HG03378 (cell line): ENCODE measurements around the gene KCNQ1.

Experiments used
- ATAC-seq: cut with Tn5 transposase; IDR thresholded peaks from one replicate; pipeline ENCODE4 v1.9.1; 2021; ENCODE audit warnings: mild to moderate bottlenecking, moderate library complexity; ENCODE audit not compliant: unreplicated experiment

KCNQ1 gene

DNA sequence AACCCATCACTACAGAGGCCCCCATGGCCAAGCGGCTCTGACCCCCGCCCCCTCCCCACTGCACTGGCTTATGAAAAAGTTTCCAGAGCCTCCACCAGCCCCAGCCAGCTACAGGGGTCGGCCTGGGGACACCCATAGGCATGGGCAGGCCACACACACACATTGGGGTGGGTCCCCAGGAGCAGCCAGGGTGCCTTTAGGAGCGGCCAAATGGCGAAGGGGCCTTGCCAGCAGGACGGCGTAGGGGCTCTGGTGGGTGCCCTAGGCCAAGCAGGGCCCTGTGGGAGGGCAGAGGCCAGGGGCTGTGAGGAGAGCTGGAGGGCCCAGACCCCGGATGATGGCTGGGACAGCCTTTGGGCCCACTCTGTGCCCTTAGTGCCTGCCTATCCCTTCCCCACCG lies 34.2 kb upstream of the KCNQ1 start:
- no peak for ATAC-seq

GRCh38 chr11:2411446-2412305 lies 33.1 kb upstream of the KCNQ1 start:
- no peak for ATAC-seq

DNA sequence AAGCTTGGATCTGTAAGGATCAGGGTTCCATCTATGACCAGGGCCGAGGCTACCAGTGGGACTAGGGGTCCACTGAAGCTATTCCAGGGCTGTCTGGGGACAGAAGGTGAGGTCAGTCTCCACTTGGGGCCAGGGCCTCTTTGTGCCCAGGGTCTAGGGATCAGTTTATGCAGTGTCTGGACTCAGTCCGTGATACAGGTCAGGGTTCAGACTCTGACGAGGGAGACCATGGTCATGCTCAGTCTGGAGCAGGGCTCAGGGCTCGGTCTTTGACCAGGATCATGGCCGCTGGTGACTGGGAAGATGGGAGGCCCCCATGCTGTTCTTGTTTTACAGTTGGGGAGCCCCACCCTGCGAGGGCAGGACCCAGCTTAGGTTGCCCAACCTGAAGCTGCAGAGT lies 32.5 kb upstream of the KCNQ1 start:
- no peak for ATAC-seq

DNA sequence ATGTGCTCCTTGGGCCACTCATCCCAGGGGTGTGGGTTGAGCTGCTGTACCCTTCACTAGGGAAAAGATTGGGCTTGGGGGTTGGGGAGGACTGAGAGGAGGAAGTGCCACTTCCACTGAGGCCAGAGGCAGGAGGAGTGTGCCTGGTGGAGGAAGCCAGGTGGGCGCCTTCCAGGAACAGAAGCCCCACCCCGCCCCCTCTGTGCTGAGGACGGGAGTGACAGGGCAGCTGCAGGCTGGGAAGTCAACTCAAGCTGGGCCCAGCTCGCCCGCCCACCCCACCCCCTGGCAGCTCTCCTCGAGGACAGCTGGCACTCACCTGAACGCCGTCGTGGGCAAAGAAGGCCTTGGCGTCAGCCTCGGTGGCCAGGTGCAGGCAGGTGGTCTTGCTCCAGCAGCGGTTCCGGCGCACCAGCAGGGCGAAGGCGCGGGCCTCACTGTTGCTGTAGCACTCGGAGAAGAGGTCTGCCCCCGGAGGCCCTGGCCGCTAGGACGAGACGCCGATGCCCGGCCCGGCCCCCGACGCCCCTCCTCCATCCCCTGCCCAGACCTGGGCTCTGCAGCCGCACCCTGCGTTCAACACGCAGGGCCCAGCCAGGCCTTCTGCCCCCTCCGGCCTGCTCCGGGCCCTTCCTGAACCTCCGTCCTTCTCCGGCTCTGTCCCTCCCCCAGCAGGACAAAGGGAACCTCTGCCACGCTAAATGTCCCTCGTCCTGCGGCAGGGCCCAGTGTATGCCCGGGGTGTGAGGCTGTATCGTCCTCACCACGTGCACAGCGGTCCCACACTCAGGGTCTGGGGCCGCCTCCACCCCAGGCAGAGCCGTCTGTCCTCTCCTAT lies 30.8 kb upstream of the KCNQ1 start:
- ATAC-seq = no peak

DNA sequence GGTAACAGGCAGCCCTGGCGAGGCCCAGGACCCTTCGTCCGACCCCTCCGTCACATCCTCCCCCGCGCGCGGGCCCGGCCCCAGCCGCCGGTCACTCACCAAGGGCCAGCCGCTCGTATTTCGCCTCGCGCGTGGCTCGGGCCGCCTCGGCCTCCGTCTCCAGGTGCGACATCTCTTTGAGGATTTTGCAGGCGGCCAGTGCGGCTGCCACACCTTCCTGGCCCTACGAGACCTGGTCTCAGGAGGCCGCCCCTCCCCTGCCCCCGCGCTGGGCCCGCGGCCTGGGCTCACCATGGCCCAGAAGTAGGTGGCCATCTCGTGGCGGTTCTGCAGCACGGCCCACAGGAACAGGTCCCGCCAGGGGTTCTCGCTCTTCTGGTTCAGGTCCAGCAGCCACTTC lies 30.2 kb upstream of the KCNQ1 start:
- no peak for ATAC-seq

DNA sequence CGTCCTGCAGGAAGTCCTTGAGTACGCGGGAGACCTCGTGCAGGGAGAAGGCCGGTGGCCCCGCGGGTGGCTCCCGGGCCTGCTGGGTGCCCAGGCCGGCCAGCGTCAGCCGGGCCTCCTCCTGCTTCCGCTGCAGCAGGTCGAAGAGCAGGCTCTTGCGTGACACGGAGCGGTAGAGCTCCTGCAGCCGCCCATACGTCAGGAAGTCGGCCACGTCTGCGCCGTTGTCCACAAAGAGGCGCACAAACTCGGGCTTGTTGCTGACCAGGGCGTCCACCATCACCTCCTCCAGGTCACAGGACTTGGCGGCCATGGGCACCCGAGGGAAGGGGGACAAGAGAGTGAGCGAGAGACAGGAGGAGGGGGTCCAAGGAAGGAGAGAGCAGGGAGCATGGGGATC lies 29.6 kb upstream of the KCNQ1 start:
- no peak for ATAC-seq

DNA sequence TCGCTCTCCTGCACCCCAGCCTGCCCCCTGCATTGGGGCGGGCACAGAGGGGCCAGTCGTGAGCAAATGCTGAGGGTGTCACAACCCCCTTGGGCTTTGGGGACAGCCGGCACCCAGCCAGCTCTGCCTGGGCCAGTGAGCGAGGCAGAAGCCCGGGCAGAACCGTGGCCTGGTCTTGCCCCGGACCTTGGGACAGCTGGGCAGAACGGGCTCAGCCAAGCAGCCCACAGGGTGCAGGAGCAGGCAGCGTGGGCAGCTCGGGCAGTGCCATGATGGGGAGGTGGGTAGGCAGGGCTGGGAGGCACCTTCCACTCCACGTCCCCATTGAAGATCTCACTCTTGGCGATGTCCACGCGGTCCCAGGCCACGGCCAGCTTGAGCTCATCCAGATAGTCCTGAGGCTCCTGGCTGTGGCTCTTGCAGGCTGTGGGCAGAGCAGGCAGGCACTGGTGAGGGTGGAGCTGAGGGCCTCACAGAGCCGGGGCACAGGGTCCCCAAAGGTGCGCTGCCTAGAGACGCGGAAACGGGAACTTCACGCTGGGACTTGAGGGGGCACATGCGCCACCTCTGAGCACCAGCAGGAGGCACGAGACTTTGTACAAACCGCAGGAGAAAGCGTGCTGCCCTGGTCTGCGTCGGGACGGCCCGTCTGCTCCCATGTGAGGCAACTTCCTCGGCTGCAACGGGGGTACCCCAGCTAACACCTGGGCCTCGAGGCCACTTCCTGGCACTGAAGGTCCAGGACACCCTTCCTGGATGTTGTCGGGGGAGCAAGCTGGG lies 29.0 kb upstream of the KCNQ1 start:
- ATAC-seq = no peak

- ATAC-seq = no peak
Observed at GRCh38 chr11:2416765-2417164, 28.0 kb upstream of the KCNQ1 start.

DNA sequence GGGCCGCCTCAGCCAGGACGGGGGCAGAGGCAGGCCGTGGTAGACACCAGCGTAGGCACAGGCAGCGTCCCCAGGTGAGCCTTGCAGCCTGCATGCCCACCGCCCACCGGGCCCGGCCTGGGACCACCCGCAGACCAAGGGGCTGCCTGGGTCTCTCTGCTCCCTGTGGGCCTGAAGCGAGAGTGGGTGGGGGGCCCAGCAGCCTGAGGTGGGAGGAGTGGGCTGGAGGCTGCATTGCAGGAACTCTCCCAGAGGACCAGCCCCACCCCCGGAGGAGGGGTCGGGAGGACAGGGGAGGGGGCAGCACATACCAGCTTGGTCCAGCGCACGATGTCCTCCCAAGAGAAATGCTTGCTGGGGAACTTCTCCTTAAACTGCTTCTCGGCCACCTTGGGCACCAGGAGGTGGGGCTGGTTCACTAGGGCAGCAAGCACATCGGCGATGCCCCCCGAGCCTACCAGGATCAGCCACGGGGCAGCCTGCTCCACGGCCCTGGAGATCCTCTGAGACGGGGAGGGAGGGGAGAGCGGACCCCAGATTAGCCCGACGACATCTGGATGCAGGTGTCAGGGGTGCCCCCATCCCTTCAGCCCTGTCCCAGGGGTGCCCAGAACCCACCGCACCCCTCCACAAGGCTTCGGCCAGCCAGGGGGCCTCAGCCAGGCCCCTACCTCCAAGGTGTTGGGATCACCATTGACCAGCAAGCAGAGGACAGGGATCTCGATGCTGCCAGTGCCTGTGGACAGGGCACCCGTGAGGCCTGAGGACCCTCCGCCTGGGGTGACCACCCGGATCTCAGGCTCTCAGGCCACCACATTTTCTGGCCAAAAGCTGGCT lies 26.7 kb upstream of the KCNQ1 start:
- no peak for ATAC-seq

- no peak for ATAC-seq
Observed at GRCh38 chr11:2418693-2419360, 26.0 kb upstream of the KCNQ1 start.

- ATAC-seq = no peak
Observed at GRCh38 chr11:2419638-2420501, 24.9 kb upstream of the KCNQ1 start.

DNA sequence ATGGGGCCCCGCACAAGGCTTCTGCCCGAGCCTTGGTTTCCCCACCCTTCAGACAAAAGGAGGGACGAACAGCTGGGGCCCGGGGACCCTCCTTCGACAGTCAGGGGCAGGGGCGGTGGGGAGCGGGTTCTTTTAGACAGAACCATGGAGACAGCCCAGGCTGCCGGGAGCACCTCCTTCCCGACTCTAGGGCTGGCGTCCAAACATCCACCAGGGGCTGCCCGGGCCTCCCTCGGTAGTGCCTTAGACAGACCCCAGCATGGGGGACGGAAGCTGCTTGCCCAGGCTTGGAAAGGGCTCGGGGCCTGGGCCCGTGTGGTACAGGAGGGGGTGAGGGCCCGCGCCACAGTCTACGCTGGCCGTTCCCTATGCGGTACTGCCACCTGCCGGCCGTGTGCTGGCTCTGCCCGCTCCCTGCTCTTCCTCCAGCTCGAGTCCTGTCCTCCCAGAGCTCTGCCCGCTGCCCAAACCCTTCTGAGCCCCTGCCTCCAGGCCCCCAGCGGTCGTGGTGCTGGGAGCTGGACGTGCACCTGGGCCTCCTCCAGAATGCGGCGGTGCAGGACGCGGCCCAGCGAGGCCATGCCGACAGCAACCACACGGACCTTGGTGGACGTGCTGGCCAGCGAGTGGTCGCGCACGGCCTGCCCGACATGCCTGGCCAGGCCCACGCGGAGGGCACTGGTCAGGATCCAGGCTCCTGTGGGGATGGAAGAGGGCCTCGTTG lies 24.1 kb upstream of the KCNQ1 start:
- ATAC-seq = no peak

DNA sequence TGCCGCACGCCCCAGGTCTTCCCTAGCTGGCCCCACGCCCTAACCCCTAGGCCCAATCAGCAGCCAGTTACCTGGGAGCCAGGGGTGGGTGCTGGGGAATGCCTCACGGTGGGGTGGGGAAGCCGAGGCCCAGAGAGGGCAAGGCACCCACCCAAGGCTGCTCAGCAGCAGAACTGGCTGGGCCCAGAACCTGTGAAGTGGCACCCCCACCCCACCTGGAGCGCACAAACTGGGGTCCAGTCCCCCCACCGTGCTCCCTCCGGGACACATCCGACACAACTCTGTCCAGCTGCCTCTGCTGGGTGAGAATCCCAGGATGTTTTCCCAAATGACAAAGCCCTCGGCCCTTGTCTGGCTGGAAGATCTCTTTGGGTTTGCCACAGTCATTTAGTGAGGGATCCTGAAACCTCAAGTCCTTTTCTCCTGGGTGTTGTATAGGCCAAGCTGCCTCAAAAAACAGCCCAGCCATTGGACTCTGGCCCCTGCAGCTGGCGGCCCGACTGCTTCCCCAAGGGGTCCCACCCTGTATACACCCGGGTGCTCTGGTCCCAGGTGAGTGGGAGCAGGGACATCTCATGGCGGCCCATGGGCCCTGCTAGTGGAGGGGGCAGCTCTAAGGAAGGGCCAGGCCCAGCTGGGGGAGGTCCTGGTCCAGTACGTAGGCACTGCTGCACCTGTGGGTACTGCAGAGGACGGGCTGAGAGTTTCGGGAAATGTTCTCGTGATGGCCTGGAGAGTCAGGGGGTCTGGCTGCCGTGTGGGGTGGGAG lies 23.4 kb upstream of the KCNQ1 start:
- ATAC-seq = no peak

GRCh38 chr11:2421996-2422395 lies 22.8 kb upstream of the KCNQ1 start:
- ATAC-seq = no peak

DNA sequence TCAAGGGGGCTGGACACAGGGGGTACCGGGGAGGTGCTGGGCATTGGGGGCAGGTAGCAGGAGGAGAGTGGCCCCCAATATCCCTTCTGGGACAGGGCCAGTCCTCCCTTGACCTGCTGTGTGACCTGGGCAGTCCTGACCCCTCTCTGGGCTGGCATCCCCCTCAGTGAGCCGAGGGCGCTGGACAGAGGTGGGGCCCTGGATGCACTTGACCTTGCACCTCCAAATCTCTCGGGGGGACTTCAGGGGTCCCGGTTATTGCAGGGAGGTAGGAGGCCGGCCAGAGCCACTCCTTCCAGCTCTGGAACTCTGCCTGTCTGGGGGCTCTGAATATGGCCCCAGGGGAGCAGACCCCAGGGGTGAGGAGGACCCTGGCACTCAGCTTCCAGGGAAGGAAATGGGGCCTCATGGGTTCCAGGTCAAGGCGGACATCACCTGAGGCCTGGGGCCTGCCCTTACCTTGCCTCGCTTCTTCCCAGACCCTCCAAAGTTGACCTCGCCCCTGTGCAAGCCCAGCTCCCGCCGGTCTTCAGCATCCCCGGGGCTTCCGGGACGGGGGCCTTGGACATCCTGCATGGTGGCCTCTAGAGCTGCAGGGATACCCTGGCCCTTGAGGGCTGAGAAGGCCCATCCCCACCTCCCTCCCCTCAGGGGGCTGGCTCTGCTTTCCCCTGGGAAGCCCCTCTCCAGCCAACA lies 22.2 kb upstream of the KCNQ1 start:
- no peak for ATAC-seq

DNA sequence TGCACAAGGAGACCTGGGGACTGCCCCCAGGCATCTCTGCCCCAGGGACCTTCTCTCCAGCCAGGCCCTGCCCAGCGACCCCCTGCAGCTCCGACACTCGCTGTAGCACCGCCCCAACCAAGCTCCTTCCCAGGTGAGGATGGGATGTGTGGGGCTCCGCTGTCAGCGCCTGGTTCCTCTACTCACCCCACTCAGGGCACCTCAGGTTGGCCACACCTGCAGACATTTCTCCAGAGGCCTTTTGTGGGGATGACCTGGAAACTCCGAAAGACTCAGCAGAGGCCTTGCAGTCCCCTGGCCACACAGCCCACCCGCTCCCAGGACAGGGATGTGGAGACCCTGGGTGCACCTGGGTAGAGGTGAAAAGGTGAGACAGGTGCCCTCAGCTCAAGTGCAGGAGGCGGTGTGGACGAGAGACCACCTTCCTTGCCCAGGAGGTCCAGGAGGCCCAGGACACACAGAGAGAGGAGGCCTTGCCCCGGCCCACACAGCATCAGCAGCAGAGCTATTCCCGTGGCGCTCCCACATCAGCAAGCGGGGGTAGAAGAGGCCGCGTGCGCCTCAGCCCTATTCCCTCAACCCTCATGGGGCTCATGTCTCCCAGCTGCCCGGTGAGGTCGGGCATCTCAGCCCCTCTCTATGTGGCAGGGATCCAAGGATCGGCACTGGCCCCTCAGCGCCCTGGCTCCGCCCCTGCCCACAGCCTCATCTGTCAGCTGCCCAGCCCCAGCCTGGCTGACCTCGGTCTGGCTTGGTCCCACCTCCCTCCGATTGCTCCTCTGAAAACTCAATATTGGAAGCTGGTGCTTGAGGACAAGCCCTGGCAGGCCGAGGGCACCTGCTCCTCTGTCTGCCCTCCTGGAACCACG lies 21.4 kb upstream of the KCNQ1 start:
- no peak for ATAC-seq
